KMS-11 (cell line): ENCODE results near the gene ADORA1.

Source experiments
- H2AFZ ChIP-seq: fragments of 200-600 bp; sonication (generic); 2 replicates; pipeline ENCODE4 v1.6.1; 2016; ENCODE audit warnings: antibody characterized with exemption, mixed run types, low read depth
- H3K27ac ChIP-seq: fragments of 200-600 bp; sonication (generic); 2 replicates; pipeline ENCODE4 v1.6.1; 2016; ENCODE audit warnings: mild to moderate bottlenecking, mixed run types
- H3K27me3 ChIP-seq: fragments of 200-600 bp; sonication (generic); 2 replicates; pipeline ENCODE4 v1.6.1; 2017; ENCODE audit warnings: mild to moderate bottlenecking, low read depth, mixed run types, moderate library complexity; ENCODE audit not compliant: insufficient read depth
- H3K36me3 ChIP-seq: fragments of 200-600 bp; sonication (generic); 2 replicates; pipeline ENCODE4 v1.6.1; 2017; ENCODE audit warnings: mild to moderate bottlenecking, mixed run types; ENCODE audit not compliant: insufficient read depth
- H3K4me1 ChIP-seq: fragments of 200-600 bp; sonication (generic); 2 replicates; pipeline ENCODE4 v1.6.1; 2016; ENCODE audit warnings: mild to moderate bottlenecking, low read depth, mixed run types; ENCODE audit not compliant: poor library complexity, severe bottlenecking
- H3K4me2 ChIP-seq: fragments of 200-600 bp; sonication (generic); 2 replicates; pipeline ENCODE4 v1.7.0; 2016; ENCODE audit warnings: mild to moderate bottlenecking, mixed run types
- H3K4me3 ChIP-seq: fragments of 200-600 bp; sonication (generic); IDR thresholded peaks from 2 replicates; pipeline ENCODE4 v1.6.1; 2017; ENCODE audit warnings: low read depth, low read length, mixed read lengths; ENCODE audit not compliant: insufficient read depth
- H3K79me2 ChIP-seq: fragments of 200-600 bp; sonication (generic); 2 replicates; pipeline ENCODE4 v1.6.1; 2016; ENCODE audit warnings: low read depth, mixed run types; ENCODE audit not compliant: insufficient read depth
- H3K9ac ChIP-seq: fragments of 200-600 bp; sonication (generic); 2 replicates; pipeline ENCODE4 v1.6.1; 2016; ENCODE audit warnings: mild to moderate bottlenecking, mixed run types
- H4K20me1 ChIP-seq: fragments of 200-600 bp; sonication (generic); 2 replicates; pipeline ENCODE4 v1.6.1; 2016; ENCODE audit warnings: mild to moderate bottlenecking, mixed run types; ENCODE audit not compliant: insufficient read depth
- TF ChIP-seq, protein P1 (sequence below): fragments of 200-600 bp; sonication (generic); conservative IDR thresholded peaks from 2 replicates; pipeline ENCODE4 v1.6.1; 2017; ENCODE audit warnings: low read depth, mild to moderate bottlenecking, antibody characterized with exemption, low read length, moderate library complexity, mixed read lengths

Gene ADORA1

DNA sequence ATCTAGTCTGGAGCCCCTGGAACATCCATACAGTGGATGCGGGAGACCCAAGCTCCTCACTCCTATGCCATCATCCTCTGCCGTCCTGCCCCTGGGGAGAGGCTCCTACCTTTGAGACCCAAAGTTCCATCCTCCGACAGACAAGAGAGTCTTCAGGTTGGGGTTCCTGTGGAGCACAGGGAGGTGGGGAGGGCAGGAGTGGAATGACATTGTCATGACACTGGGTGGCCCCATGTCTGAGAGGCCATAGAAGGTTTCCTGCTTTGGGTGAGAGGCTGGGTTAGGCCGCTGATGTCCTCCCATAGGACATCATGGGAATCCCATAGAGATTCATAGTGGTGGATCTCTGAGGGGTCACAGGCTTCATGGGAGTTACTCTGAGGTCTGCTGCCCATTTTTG is 56.9 kb downstream of the ADORA1 start:
- Histone ChIP-seq H3K4me2 (no peak overlapping the region), H3K36me3 (no peaks in the 10 kb centered on the region), H3K4me1 (no peaks in the 10 kb centered on the region), H3K79me2 (no peaks in the 10 kb centered on the region), H3K9ac (no peak overlapping the region), H3K4me3 (no peak overlapping the region), H3K27me3 (no peaks in the 10 kb centered on the region), H4K20me1 (no peaks in the 10 kb centered on the region), H2AFZ (no peak overlapping the region), H3K27ac (no peak overlapping the region)
- TF ChIP-seq, protein P1, sequence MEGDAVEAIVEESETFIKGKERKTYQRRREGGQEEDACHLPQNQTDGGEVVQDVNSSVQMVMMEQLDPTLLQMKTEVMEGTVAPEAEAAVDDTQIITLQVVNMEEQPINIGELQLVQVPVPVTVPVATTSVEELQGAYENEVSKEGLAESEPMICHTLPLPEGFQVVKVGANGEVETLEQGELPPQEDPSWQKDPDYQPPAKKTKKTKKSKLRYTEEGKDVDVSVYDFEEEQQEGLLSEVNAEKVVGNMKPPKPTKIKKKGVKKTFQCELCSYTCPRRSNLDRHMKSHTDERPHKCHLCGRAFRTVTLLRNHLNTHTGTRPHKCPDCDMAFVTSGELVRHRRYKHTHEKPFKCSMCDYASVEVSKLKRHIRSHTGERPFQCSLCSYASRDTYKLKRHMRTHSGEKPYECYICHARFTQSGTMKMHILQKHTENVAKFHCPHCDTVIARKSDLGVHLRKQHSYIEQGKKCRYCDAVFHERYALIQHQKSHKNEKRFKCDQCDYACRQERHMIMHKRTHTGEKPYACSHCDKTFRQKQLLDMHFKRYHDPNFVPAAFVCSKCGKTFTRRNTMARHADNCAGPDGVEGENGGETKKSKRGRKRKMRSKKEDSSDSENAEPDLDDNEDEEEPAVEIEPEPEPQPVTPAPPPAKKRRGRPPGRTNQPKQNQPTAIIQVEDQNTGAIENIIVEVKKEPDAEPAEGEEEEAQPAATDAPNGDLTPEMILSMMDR: no peak

DNA sequence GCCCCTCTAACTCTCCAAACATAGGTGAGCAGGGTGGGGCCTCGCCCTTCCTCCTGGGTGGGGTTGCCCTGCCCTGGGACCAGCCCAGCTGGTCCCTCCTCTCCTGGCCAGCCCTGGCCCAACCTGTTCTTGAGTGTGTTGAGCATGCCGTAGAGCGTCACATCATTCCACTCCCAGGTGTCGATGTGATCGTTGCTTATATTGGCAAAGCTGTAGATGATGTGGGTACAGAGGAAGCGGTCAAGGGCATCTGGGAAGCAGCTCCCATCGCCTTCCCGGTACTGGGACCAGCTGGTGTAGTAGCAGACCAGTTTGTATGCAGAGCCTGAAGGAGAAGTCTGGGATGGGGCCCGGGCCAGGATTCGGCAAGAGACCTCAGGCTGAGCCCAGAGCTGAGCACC is 57.5 kb downstream of the ADORA1 start:
- Histone ChIP-seq H4K20me1 (no peaks in the 10 kb centered on the region), H3K36me3 (no peaks in the 10 kb centered on the region), H3K79me2 (no peaks in the 10 kb centered on the region), H3K4me1 (no peaks in the 10 kb centered on the region), H3K4me2 (no peak overlapping the region), H2AFZ (no peak overlapping the region), H3K9ac (no peak overlapping the region), H3K4me3 (no peak overlapping the region), H3K27ac (no peak overlapping the region), H3K27me3 (no peaks in the 10 kb centered on the region)
- TF ChIP-seq, protein P1: no peak

DNA sequence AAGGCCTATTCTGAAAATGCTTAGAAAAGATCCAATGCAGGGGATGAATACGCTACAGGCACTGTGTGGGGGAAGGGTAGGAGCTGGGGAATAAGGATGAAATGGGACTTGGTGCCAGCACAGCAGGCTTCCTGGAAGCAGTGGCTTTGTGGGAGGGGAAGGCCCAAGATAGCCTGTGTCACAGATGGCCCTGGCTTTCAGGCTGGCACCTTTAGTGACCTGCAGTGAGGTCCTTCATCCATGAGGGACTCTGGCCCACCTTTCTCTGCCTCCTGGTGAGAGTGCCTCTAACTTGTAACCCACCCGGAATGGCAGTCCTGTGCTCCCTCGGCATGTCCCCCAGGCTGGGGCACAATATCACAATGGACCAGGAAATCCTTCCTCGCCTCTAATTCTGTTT is 58.1 kb downstream of the ADORA1 start:
- Histone ChIP-seq H3K4me2 (no peak overlapping the region), H3K36me3 (no peaks in the 10 kb centered on the region), H2AFZ (no peak overlapping the region), H3K9ac (no peak overlapping the region), H3K4me1 (no peaks in the 10 kb centered on the region), H3K27ac (no peak overlapping the region), H4K20me1 (no peaks in the 10 kb centered on the region), H3K27me3 (no peaks in the 10 kb centered on the region), H3K79me2 (no peaks in the 10 kb centered on the region), H3K4me3 (no peak overlapping the region)
- TF ChIP-seq, protein P1: no peak

DNA sequence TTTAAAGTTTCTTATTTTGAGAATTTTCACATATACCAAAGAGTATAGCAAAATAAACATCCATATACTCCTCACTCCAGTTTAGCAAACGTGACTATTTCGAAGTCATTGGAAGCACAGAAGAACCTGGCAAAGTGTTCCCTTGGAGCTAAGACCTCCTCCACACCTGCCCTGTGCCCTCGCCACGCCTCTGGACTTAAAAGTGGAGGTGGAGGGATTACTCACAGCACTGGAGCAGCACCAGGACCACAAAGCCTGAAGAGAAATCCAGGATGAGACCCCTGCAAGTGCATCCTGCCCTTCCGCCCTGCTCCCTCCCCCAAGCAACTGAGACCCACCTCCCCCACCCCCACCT is 58.5 kb downstream of the ADORA1 start:
- Histone ChIP-seq H3K4me1 (no peaks in the 10 kb centered on the region), H3K27me3 (no peaks in the 10 kb centered on the region), H3K36me3 (no peaks in the 10 kb centered on the region), H3K27ac (no peak overlapping the region), H2AFZ (no peak overlapping the region), H3K9ac (no peak overlapping the region), H4K20me1 (no peaks in the 10 kb centered on the region), H3K4me3 (no peak overlapping the region), H3K79me2 (no peaks in the 10 kb centered on the region), H3K4me2 (no peak overlapping the region)
- TF ChIP-seq, protein P1: no peak
